Ishikawa (cell line): ENCODE data around the gene SETD9.

ENCODE experiments used
- CEBPB ChIP-seq: IDR thresholded peaks from 2 replicates; pipeline ENCODE4 v1.6.1; 2012
- CREB1 ChIP-seq: IDR thresholded peaks from 2 replicates; pipeline ENCODE4 v1.6.1; 2012; ENCODE audit warnings: low read depth
- EGR1 ChIP-seq: IDR thresholded peaks from 2 replicates; pipeline ENCODE4 v1.6.1; 2012
- EP300 ChIP-seq: IDR thresholded peaks from 2 replicates; pipeline ENCODE4 v1.6.1; 2012; ENCODE audit warnings: borderline replicate concordance
- FOXM1 ChIP-seq: IDR thresholded peaks from 2 replicates; pipeline ENCODE4 v1.6.1; 2012; ENCODE audit warnings: low read depth, borderline replicate concordance
- NFIC ChIP-seq: IDR thresholded peaks from 2 replicates; pipeline ENCODE4 v1.6.1; 2012
- RAD21 ChIP-seq: IDR thresholded peaks from 2 replicates; pipeline ENCODE4 v1.6.1; 2012; ENCODE audit warnings: low read depth
- TAF1 ChIP-seq: IDR thresholded peaks from 2 replicates; pipeline ENCODE4 v1.6.1; 2012; ENCODE audit warnings: low read depth, mild to moderate bottlenecking
- TCF12 ChIP-seq: IDR thresholded peaks from 2 replicates; pipeline ENCODE4 v1.6.1; 2012; ENCODE audit warnings: low read depth
- TEAD4 ChIP-seq: IDR thresholded peaks from 2 replicates; pipeline ENCODE4 v1.6.1; 2012
- USF1 ChIP-seq: IDR thresholded peaks from 2 replicates; pipeline ENCODE4 v1.6.1; 2012
- YY1 ChIP-seq: IDR thresholded peaks from 2 replicates; pipeline ENCODE4 v1.6.1; 2012; ENCODE audit warnings: low read depth
- ZBTB7A ChIP-seq: IDR thresholded peaks from 2 replicates; pipeline ENCODE4 v1.6.1; 2012; ENCODE audit warnings: low read depth
- TF ChIP-seq, protein P1 (sequence below): IDR thresholded peaks from 2 replicates; pipeline ENCODE4 v1.6.1; 2012
- TF ChIP-seq, protein P2 (sequence below): IDR thresholded peaks from 2 replicates; pipeline ENCODE4 v1.6.1; 2012; ENCODE audit warnings: low read depth, mild to moderate bottlenecking

SETD9 gene

GRCh38 chr5:56873056-56873455 is 36.3 kb upstream of the SETD9 start:
- no peak for TF ChIP-seq NFIC
- no peak for TF ChIP-seq TEAD4
- TF ChIP-seq CEBPB = no peak
- no peak for TF ChIP-seq RAD21
- TF ChIP-seq EGR1 = no peak
- TF ChIP-seq CREB1 = no peak
- no peak for TF ChIP-seq TAF1
- TF ChIP-seq, protein P1, sequence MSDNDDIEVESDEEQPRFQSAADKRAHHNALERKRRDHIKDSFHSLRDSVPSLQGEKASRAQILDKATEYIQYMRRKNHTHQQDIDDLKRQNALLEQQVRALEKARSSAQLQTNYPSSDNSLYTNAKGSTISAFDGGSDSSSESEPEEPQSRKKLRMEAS = no peak
- TF ChIP-seq, protein P2, sequence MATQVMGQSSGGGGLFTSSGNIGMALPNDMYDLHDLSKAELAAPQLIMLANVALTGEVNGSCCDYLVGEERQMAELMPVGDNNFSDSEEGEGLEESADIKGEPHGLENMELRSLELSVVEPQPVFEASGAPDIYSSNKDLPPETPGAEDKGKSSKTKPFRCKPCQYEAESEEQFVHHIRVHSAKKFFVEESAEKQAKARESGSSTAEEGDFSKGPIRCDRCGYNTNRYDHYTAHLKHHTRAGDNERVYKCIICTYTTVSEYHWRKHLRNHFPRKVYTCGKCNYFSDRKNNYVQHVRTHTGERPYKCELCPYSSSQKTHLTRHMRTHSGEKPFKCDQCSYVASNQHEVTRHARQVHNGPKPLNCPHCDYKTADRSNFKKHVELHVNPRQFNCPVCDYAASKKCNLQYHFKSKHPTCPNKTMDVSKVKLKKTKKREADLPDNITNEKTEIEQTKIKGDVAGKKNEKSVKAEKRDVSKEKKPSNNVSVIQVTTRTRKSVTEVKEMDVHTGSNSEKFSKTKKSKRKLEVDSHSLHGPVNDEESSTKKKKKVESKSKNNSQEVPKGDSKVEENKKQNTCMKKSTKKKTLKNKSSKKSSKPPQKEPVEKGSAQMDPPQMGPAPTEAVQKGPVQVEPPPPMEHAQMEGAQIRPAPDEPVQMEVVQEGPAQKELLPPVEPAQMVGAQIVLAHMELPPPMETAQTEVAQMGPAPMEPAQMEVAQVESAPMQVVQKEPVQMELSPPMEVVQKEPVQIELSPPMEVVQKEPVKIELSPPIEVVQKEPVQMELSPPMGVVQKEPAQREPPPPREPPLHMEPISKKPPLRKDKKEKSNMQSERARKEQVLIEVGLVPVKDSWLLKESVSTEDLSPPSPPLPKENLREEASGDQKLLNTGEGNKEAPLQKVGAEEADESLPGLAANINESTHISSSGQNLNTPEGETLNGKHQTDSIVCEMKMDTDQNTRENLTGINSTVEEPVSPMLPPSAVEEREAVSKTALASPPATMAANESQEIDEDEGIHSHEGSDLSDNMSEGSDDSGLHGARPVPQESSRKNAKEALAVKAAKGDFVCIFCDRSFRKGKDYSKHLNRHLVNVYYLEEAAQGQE = no peak
- TF ChIP-seq ZBTB7A = no peak
- no peak for TF ChIP-seq EP300
- no peak for TF ChIP-seq YY1

DNA sequence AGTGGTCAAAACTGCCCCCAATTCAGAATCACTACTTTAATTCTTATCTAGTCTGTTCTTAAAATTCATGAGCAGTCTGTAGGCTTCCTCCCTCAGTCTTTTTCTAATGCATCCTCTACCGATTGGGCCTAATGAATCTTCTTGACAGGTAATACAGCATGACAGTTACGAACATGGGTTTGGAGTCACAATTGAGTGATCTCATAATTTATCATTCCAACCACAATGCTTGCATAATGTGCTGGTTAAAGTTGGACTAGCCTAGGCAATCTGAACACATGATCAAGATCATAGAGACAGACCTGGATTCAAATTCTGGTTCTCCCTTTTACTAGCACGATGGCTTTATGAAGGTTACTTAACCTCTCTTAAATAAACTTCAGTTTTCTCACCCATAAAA is 33.1 kb upstream of the SETD9 start:
- TF ChIP-seq TAF1 = no peak
- no peak for TF ChIP-seq CEBPB

DNA sequence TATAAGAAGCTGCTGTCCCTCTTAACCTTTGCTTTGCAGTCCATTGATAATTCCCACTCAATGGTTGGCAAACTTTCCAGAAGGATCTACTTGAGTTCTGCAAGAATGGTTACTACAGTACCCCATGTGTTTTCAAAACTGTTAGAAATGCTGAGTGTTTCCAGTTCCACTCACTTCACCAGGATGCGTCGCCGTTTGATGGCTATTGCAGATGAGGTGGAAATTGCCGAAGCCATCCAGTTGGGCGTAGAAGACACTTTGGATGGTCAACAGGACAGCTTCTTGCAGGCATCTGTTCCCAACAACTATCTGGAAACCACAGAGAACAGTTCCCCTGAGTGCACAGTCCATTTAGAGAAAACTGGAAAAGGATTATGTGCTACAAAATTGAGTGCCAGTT is 27.8 kb upstream of the SETD9 start:
- TF ChIP-seq, protein P2 = no peak
- TF ChIP-seq TCF12 (no peak), USF1 (no peak), RAD21 (no peak), TEAD4 (no peak), NFIC (no peak), CEBPB (no peak), FOXM1 (no peak), ZBTB7A (no peak), CREB1 (no peak), EGR1 (no peak), TAF1 (no peak), YY1 (no peak), EP300 (no peak)
- TF ChIP-seq, protein P1 = no peak

- TF ChIP-seq, protein P1 = no peak
- TF ChIP-seq TCF12 (no peak), ZBTB7A (no peak), EGR1 (no peak), TEAD4 (no peak), CEBPB (no peak), CREB1 (no peak), RAD21 (no peak)
These were observed 16.0 kb upstream of the SETD9 start for GRCh38 chr5:56893251-56893951.

GRCh38 chr5:56896763-56897162 is 12.6 kb upstream of the SETD9 start:
- TF ChIP-seq TCF12 (no peak), ZBTB7A (no peak), USF1 (no peak), CEBPB (peak; percentile 74)

DNA sequence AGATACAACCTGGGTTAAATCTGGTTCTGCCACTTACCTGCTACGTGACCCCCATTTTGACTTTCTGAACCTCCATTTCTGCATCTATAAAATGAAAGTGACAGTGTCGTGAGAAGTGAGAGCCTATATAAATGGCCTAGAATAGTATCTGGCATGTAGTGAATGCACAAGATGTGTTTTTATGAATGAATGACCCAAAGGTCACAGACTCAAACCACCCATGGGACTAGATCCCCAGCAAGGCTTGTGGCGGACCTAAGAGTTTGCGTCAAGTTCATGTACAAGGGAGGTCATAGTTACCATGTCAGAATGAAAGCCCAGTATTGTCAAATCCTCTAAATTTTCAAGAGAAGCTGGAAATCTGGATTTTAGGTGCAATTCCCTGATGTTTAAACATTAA is 11.2 kb upstream of the SETD9 start:
- TF ChIP-seq, protein P1 = no peak
- no peak for TF ChIP-seq YY1
- TF ChIP-seq EP300 = no peak
- no peak for TF ChIP-seq CREB1
- TF ChIP-seq TEAD4 = no peak
